ENCODE data around the gene GPR139.

Gene GPR139

DNA sequence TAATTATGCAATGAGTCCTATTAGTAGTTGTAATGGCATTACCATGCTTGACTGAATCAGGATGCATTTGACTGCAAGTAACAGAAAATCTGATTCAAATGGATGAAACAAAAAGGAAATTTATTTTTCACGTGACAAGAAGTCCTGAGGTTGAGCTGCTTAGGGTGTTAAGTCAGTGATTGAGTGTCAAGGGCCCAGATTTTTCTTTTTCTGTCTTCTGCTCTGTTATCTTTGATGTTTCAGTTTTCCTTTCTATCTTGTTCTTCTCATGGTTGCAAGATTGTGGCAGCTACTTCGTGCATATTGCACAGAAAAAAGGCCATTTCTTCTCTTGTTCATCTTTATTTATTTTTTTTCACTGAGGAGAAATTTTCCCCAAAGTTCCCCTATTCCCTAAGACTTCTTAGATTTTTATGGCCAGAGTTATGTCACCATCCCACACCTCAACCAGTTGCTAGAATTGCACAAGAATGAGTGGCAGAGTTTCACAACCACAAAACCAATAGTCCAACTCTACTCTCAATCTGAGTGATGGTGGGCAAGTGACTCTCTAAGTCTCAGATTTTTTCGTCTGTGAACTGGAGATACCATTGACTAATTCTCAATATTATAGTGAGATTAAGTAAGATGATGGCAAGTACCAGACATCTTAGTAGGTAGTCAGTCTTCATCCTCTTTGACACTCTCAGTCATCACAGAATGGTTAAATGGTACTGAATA lies 15.7 kb upstream of the GPR139 start:
- FAIRE-seq (no peak), DNase-seq (ENCODE audit: insufficient read length, low spot score) (no peak)
- TF ChIP-seq POLR2A (IDR thresholded peaks at IDR 0.05; ENCODE audit: low read depth, low read length): no peak
- TF ChIP-seq POLR2AphosphoS5 (IDR thresholded peaks at IDR 0.05; ENCODE audit: low read depth, low read length): no peak
- TF ChIP-seq TAF1 (IDR thresholded peaks at IDR 0.05; ENCODE audit: low read depth, low read length): no peak
- TF ChIP-seq POU2F2 (IDR thresholded peaks at IDR 0.05; ENCODE audit: low read depth, low read length): no peak
- TF ChIP-seq SPI1 (IDR thresholded peaks at IDR 0.05; ENCODE audit: low read depth, low read length): no peak
- TF ChIP-seq PAX5 (IDR thresholded peaks at IDR 0.05; ENCODE audit: insufficient read depth, low read length, severe bottlenecking): no peak

DNA sequence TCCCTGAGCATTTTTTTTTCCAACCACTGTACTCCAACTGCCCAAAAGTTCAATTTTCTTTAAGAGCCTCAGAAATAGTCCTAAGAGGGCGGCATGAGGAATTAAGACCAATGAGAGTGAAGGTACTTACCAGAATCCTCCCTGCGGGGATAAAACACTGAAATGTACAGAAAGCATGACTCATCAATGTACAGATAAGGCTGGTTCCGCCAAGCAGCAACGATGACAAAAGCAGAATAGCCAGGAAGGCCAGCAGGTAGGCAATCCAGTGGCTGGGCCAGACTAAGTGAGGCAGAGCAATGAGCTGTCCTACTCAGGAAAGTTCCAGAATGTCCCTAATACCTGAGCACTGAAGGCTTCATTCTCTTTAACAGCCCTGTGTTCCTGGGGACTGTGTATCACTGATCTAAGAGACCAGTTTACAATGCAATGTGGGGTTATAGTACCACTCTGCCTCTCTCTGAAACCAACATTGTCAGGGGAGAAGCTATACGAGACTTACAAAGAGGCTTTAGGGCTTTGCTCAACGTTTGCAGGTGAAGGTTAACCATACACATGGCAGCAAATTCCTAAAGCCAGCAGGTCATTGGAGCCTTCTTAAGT lies 11.0 kb upstream of the GPR139 start:
- DNase-seq (ENCODE audit: insufficient read length, low spot score) (no peak), FAIRE-seq (no peak)
- no peak for TF ChIP-seq POU2F2 (IDR thresholded peaks at IDR 0.05; ENCODE audit: low read depth, low read length)
- no peak for TF ChIP-seq POLR2A (IDR thresholded peaks at IDR 0.05; ENCODE audit: low read depth, low read length)
- TF ChIP-seq POLR2AphosphoS5 (IDR thresholded peaks at IDR 0.05; ENCODE audit: low read depth, low read length): no peak
- no peak for TF ChIP-seq PAX5 (IDR thresholded peaks at IDR 0.05; ENCODE audit: insufficient read depth, low read length, severe bottlenecking)

DNA sequence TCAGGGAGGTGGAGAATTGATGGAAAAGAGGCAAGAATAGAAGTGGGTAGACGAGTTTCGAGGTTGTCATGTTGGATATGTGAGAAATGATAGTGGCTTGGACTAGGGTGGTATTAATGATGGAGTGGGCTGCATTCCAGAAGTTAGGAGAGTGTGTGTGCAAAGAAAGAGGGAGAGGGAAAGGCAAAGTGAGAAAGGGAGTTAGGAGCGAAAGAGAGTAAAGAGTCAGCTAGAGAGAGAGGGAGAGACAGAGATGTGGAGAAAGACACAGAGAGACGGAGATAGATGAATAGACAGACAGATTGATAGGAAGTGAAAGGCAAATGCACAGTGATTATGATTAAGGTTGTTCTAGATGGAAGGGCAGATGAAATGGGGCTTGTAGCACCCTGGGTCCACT lies 5.4 kb upstream of the GPR139 start:
- DNase-seq (ENCODE audit: insufficient read length, low spot score): no peak
- TF ChIP-seq PAX5 (IDR thresholded peaks at IDR 0.05; ENCODE audit: insufficient read depth, low read length, severe bottlenecking) (no peak), TAF1 (IDR thresholded peaks at IDR 0.05; ENCODE audit: low read depth, low read length) (no peak), SPI1 (IDR thresholded peaks at IDR 0.05; ENCODE audit: low read depth, low read length) (no peak), POLR2A (IDR thresholded peaks at IDR 0.05; ENCODE audit: low read depth, low read length) (no peak), POLR2AphosphoS5 (IDR thresholded peaks at IDR 0.05; ENCODE audit: low read depth, low read length) (no peak), POU2F2 (IDR thresholded peaks at IDR 0.05; ENCODE audit: low read depth, low read length) (no peak)

DNA sequence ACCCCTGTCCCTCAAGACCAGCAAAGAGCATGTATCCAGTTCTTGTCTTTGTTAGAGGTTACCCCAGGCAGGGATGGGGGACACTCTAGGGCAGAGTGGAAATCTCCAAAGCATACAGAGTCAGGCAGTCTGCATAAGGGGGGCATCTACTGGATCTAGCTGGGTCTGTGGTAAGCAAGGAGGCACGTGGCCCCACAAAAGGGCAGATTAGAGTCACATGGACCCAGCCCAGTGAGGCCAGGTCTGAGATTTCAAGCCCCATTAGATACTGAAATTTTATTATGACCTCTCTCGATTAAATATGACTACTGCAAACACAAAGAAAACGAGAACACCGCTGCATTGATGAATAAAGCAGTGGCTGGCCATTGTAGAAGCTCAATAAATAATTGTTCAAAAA lies 1.6 kb upstream of the GPR139 start:
- DNase-seq (ENCODE audit: insufficient read length, low spot score) (no peak), FAIRE-seq (no peak)
- TF ChIP-seq PAX5 (IDR thresholded peaks at IDR 0.05; ENCODE audit: insufficient read depth, low read length, severe bottlenecking) (no peak), POLR2AphosphoS5 (IDR thresholded peaks at IDR 0.05; ENCODE audit: low read depth, low read length) (no peak), SPI1 (IDR thresholded peaks at IDR 0.05; ENCODE audit: low read depth, low read length) (no peak), POU2F2 (IDR thresholded peaks at IDR 0.05; ENCODE audit: low read depth, low read length) (no peak), TAF1 (IDR thresholded peaks at IDR 0.05; ENCODE audit: low read depth, low read length) (no peak), POLR2A (IDR thresholded peaks at IDR 0.05; ENCODE audit: low read depth, low read length) (no peak)

More for the DNA sequence above, 5.4 kb upstream of the GPR139 start:
- no peak for FAIRE-seq

DNA sequence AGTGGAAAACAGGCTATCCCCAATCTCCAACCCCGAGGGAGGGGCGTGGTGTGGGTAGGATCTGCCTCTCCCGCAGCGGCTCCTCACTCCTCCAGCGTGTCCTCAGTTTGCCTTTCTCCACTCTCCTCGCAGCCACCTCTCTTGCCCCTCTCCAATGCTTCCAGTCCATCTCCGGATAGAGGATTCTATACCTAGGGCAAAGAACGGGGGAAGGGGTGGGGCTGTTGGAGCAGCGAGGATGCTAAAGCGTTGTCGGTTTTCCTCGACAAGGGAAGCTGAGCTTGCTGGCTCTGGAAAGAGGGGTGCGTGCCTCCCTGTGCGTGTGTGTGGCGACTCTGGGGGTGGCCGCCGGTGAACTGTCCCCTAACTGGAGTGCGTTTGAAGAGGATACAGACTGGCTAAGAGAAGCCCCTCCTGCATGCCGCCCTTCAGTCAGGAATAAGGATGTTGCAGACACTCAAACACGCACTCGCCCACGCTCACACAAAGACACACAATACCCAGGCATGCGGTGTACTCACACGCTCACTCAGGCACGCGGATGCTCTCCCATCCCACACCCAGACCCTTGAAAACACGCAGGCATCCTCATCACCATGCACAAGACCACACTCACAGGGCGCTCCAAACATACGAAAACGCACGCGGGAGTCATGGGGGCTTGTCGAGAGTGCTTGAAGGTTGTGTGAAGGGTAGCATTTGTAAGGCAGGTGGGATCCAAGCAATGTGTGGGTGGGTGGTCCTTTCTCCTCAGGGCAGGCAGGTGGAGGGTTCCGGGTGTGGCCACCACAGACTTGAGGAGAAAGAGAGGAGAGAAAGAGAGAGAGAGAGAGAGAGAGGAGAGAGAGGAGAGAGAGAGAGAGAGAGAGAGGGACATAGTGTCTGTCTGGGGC lies 655 bp upstream of the GPR139 start:
- no peak for TF ChIP-seq POU2F2 (IDR thresholded peaks at IDR 0.05; ENCODE audit: low read depth, low read length)

DNA sequence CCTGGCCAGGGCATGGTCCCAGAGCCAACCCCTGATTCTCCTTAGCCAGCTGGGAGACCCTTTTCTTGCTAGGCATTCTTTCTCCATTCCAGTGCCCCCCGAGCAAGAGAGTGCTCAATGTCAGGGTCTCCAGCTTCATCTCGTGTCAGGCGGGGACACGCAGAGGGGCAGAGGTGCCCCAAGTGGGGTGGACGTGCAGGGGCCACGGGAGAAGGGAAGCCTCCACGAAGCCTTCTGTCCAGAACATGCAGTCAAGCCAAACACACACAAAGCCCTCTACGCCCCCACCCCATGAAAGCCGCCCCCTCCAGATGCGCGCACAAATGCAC lies 852 bp downstream of the GPR139 start:
- no peak for TF ChIP-seq TAF1 (IDR thresholded peaks at IDR 0.05; ENCODE audit: low read depth, low read length)
- no peak for TF ChIP-seq SPI1 (IDR thresholded peaks at IDR 0.05; ENCODE audit: low read depth, low read length)
- no peak for TF ChIP-seq POLR2A (IDR thresholded peaks at IDR 0.05; ENCODE audit: low read depth, low read length)
- TF ChIP-seq PAX5 (IDR thresholded peaks at IDR 0.05; ENCODE audit: insufficient read depth, low read length, severe bottlenecking): no peak
- no peak for TF ChIP-seq POU2F2 (IDR thresholded peaks at IDR 0.05; ENCODE audit: low read depth, low read length)
- TF ChIP-seq POLR2AphosphoS5 (IDR thresholded peaks at IDR 0.05; ENCODE audit: low read depth, low read length): no peak
- FAIRE-seq (no peak), DNase-seq (ENCODE audit: insufficient read length, low spot score) (no peak)

More for the DNA sequence above, 655 bp upstream of the GPR139 start:
- FAIRE-seq (no peak), DNase-seq (ENCODE audit: insufficient read length, low spot score) (no peak)

DNA sequence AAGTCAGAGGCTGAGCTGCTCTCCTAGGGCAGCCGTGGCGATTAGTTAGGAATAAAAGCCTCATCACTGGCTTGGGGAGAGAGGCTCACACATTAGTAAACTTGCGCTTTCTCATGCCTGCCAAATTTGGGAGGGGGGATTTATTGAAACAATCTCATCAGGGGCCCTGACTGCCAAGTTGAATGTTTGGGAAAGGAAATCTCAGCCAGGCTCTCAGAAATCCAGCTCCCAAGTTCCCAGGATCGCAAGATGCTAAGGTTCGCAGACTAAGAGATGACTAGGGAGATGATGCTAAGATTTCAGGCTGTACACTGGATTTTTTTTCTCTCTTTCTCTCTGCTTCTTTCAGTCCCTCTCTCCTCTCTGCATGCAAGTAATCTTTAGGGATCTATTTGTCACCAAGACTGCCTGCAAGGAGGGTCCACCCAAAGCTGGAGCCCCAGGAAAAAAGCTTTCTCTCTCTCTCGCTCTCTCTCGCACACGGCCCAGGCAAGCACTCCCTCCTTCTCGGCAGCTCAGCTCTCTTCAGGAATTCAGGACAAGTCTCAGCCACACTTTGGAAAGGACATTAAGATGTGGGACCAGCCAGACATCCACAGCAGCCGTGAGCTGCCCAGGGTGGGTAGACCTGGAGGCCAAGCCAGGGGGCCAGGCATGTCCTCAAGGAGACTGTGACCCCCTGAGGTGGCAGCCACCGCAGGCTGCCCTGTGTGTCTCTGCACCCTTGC lies 1.4 kb downstream of the GPR139 start:
- no peak for DNase-seq (ENCODE audit: insufficient read length, low spot score)
- TF ChIP-seq PAX5 (IDR thresholded peaks at IDR 0.05; ENCODE audit: insufficient read depth, low read length, severe bottlenecking) (no peak), POU2F2 (IDR thresholded peaks at IDR 0.05; ENCODE audit: low read depth, low read length) (no peak), POLR2AphosphoS5 (IDR thresholded peaks at IDR 0.05; ENCODE audit: low read depth, low read length) (no peak), POLR2A (IDR thresholded peaks at IDR 0.05; ENCODE audit: low read depth, low read length) (no peak), SPI1 (IDR thresholded peaks at IDR 0.05; ENCODE audit: low read depth, low read length) (no peak), TAF1 (IDR thresholded peaks at IDR 0.05; ENCODE audit: low read depth, low read length) (no peak)
- no peak for FAIRE-seq

DNA sequence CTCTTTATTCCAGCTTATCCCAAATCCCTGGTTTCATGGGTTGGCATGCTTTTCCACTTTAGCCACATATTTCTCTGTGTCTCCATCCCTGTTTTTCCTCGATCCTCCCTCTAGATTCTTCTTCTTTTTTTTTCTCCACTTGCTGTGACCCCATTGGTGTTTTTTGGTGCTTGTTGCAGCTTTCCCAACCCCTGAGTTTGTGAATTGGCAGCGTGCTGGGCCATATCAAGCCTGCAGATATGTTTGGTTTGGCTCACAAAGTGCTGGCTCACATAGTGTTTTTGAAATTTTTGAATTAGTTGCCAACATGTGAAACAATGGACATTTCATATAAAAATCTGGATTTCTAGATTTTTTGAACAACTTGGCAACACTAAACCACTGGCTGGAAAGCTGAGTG lies 8.8 kb downstream of the GPR139 start:
- DNase-seq (ENCODE audit: insufficient read length, low spot score) (no peak), FAIRE-seq (no peak)
- no peak for TF ChIP-seq TAF1 (IDR thresholded peaks at IDR 0.05; ENCODE audit: low read depth, low read length)
- TF ChIP-seq POU2F2 (IDR thresholded peaks at IDR 0.05; ENCODE audit: low read depth, low read length): no peak
- TF ChIP-seq POLR2A (IDR thresholded peaks at IDR 0.05; ENCODE audit: low read depth, low read length): no peak
- no peak for TF ChIP-seq PAX5 (IDR thresholded peaks at IDR 0.05; ENCODE audit: insufficient read depth, low read length, severe bottlenecking)
- no peak for TF ChIP-seq POLR2AphosphoS5 (IDR thresholded peaks at IDR 0.05; ENCODE audit: low read depth, low read length)
- no peak for TF ChIP-seq SPI1 (IDR thresholded peaks at IDR 0.05; ENCODE audit: low read depth, low read length)

DNA sequence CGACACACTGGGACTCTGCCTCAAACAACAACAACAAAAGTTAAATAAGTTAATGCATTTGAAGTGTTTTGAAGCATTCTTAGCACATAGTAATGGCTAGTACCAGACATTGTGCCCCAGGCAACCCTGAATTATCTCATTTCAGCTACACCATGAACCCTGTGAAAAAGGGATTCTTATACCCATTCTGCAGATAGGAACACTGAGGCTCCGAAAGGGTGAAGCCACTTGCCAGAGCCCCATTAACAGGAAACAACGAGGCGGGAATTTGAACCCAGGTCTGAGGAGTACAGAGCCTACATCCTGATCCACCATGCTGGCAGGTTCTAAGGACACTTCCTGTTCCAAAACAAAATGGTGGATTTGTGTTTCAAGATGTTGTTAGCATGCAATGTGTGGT lies 9.2 kb downstream of the GPR139 start:
- TF ChIP-seq TAF1 (IDR thresholded peaks at IDR 0.05; ENCODE audit: low read depth, low read length): no peak
- no peak for TF ChIP-seq PAX5 (IDR thresholded peaks at IDR 0.05; ENCODE audit: insufficient read depth, low read length, severe bottlenecking)
- no peak for TF ChIP-seq POLR2A (IDR thresholded peaks at IDR 0.05; ENCODE audit: low read depth, low read length)
- TF ChIP-seq POU2F2 (IDR thresholded peaks at IDR 0.05; ENCODE audit: low read depth, low read length): no peak
- TF ChIP-seq SPI1 (IDR thresholded peaks at IDR 0.05; ENCODE audit: low read depth, low read length): no peak
- TF ChIP-seq POLR2AphosphoS5 (IDR thresholded peaks at IDR 0.05; ENCODE audit: low read depth, low read length): no peak
- no peak for FAIRE-seq
- DNase-seq (ENCODE audit: insufficient read length, low spot score): no peak
